ENCODE results near the gene GCC2.
"Not testable (repeated sequence)": the region's sequence is repeated elsewhere in the genome, so short reads cannot be mapped to it uniquely, and the experiment has no call there.

GCC2 gene

DNA sequence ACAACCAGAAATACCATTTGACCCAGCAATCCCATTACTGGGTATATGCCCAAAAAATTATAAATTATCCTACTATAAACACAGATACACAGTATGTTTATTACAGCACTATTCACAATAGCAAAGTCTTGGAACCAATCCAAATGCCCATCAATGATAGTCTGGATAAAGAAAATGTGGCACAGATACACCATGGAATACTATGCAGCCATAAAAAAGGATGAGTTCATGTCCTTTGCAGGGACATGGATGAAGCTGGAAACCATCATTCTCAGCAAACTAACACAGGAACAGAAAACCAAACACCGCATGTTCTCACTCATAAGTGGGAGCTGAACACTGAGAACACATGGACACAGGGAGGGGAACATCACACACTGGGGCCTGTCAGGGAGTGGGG is 13.4 kb upstream of the GCC2 start:
- intact Hi-C loops (cut with DNase I); DNase-seq: not testable (repeated sequence)

DNA sequence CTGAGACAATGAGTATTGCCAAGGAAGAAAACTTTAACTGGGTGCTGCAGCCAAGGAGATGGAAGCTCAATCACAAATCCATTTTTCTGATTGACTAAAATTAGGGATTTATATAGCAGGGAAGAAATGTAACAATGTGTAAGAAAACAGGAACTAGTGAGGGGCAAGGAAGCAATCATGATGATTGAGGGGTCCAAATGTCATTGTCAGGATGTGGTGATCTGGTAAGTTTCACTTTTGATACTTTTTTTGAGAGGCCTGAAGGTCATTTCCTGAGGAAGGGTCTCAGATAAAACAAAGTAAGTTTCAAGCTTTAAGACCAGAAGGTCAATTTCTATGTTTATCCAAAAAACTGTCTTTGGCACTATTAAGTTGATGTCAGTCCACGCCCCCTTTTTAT is 12.0 kb upstream of the GCC2 start:
- DNase-seq: no peak
- intact Hi-C loops (cut with DNase I): no loop called here

DNA sequence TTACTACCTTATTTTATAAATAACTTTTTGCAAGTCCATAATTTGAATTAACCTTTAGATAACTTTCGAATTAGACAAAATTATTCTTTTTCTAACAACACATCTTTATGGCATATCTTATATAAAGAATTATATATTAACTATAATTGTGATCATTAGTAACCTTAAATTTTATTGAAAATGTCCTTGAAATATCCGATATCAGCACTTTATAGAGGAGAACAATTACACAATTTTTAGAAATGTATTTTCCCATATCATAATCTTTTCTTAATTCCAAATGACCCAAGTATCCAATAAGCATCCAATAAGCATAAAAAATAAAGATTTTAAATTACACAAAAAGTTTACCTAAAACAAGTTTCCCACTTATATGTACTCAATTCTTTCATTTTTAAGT is 7.3 kb upstream of the GCC2 start:
- intact Hi-C loops (cut with DNase I): loop anchor here (10.0 kb wide), 1 partner anchor 93 kb away; the partner anchor contains the start of gene LIMS1
- no peak for DNase-seq

- intact Hi-C loops (cut with DNase I): loop anchor here (10.0 kb wide), 1 partner anchor 90 kb away; the partner anchor contains the start of gene LIMS1
- DNase-seq: no peak
These were observed 3.8 kb upstream of the GCC2 start for GRCh38 chr2:108444941-108445840.

DNA sequence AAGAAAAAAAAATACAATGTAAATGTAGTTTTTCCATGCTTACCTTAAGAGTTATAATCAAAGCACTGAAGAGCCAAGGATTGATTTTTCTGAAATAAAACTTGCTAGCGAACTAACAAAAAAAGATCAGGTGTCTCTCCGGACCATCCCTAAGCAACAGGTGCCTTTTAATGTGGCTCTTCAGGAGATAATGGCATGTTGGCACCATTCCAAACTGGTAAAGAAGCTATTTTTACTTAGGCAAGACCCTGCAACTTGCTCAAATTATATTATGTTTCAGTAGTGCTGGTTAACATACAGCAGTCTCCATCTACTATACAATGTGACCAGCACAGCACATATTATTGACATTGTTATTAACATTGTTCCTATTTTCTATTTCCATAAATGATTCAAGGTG is 2.3 kb upstream of the GCC2 start:
- intact Hi-C loops (cut with DNase I): loop anchor here (10.0 kb wide), 1 partner anchor 88 kb away; the partner anchor contains the start of gene LIMS1
- no peak for DNase-seq

DNA sequence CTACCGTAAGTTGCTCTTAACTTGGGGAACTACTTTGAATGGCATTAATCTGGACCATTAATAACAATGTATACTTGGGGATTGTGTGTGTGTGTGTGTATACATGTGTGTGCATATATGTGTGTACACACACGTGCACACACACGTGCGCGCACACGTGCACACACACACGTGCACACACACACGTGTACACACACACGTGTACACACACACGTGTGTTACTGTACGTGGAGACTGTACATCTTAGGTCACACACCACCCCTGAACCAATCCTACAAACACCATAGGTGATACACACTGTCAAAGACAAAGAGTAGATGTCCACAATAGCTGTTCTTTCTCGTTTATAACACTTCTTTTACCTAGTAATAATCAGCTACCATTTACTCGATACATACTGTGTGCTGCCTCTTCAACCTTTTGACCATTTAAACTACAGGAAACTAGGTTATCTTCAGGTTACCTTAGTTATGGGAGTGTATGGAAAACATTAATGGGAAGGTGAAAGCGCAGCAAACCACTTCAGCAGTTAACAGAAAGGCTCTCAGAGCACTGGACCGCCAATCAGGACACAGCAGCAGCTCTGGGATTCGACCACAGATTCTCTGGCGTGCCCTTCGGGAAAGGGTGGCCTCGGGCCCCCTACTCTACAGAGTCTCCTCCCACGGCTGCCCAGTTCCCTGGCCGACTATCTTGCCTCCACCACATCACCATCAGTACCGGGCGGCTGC is 894 bp upstream of the GCC2 start:
- DNase-seq: peak in 3 of 10 donors; percentile 9 to 23 (median 17)
- intact Hi-C loops (cut with DNase I): loop anchor here (2.0 to 10.0 kb wide), 2 partner anchors 87 to 271 kb away; partner anchors contain the start of genes LIMS1 and RANBP2

DNA sequence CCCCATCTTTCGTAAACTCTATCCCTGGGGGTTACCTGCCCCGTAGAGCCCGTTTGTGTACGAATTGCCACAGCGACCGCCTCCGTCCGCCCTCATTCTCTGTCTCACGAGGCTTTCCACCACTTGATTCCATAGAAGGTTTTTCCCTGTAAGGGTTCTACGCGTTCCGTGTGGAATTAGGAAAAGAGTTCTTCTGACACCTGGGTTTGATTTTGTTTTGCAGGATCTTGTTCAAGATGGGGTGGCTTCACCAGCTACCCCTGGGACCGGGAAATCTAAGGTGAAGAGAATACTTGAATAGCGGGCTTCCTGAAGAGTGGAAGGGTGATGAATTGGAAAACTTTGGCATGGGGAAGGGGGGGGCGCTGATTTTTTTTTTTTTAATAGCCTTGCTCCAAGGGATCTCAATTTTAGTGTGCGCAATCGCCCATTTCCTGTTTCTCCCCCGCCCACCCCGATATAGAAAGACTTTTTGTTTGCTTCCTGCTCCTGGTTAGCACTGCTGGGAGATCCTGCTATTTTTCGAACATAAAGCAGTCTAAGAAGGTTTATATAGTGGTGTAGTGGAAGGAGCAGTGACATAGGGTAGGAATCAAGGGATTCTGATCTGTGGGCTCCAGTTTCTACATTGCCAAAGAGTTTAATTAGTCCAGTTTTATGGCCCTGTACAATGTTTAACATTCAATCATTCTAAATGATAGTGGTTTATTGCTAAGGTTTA is 564 bp downstream of the GCC2 start:
- intact Hi-C loops (cut with DNase I): loop anchor here (2.0 to 10.0 kb wide), 3 partner anchors 85 to 269 kb away; partner anchors contain the start of genes LIMS1 and RANBP2
- no peak for DNase-seq

DNA sequence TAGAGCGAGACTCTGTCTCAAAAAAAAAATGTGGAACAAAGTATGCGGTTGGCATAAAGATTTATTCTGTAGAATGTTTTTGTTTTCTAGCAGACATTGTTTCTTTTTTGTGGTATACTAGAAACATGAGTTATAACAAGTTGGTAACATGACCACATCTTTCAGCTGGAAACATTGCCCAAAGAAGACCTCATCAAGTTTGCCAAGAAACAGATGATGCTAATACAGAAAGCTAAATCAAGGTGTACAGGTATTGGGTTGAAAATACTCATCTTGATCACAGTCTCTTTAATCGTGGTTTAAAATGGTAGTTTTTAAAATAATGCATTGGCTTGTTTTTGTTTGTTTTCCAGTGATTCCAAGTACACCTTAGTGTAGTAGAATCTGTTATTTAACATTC is 1.9 kb downstream of the GCC2 start:
- intact Hi-C loops (cut with DNase I): loop anchor here (10.0 kb wide), 1 partner anchor 134 kb away; no protein-coding TSS in a partner anchor
- DNase-seq: no peak

DNA sequence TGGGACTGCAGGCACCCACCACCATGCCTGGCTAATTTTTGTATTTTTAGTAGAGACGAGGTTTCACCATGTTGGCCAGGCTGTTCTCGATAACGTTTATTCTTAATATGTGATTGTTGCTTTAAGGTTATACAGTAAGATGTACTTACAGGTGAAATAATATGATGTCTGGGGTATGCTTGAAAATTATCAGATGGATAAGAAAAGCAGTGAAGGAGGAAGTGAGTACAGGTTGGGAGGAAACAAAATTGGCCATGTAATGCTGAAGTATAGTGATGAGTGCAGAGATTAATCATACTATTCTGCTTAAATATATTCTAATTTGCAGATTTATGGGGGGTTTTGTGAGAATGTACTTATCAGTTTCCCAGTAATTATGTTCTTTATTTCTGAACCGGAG is 3.0 kb downstream of the GCC2 start:
- intact Hi-C loops (cut with DNase I): loop anchor here (10.0 kb wide), 1 partner anchor 133 kb away; no protein-coding TSS in a partner anchor
- DNase-seq: no peak

- not testable (repeated sequence) for DNase-seq
- intact Hi-C loops (cut with DNase I): loop anchor here (10.0 kb wide), 1 partner anchor 131 kb away; no protein-coding TSS in a partner anchor
These were observed 4.5 kb downstream of the GCC2 start for GRCh38 chr2:108453530-108453929.

GRCh38 chr2:108454440-108454839 is 5.4 kb downstream of the GCC2 start:
- intact Hi-C loops (cut with DNase I): loop anchor here (10.0 kb wide), 1 partner anchor 130 kb away; no protein-coding TSS in a partner anchor

GRCh38 chr2:108455571-108455970 is 6.6 kb downstream of the GCC2 start:
- DNase-seq: no peak
- intact Hi-C loops (cut with DNase I): loop anchor here (10.0 kb wide), 1 partner anchor 129 kb away; no protein-coding TSS in a partner anchor

More at GRCh38 chr2:108454440-108454839, 5.4 kb downstream of the GCC2 start:
- no peak for DNase-seq

- no peak for DNase-seq
- intact Hi-C loops (cut with DNase I): loop anchor here (10.0 kb wide), 1 partner anchor 127 kb away; no protein-coding TSS in a partner anchor
These were observed 9.1 kb downstream of the GCC2 start for GRCh38 chr2:108458082-108458481.

- no peak for DNase-seq
- intact Hi-C loops (cut with DNase I): loop anchor here (10.0 kb wide), 1 partner anchor 125 kb away; no protein-coding TSS in a partner anchor
These were observed 10.4 kb downstream of the GCC2 start for GRCh38 chr2:108459441-108459840.

- no peak for DNase-seq
- intact Hi-C loops (cut with DNase I): no loop called here
These were observed 11.5 kb downstream of the GCC2 start for GRCh38 chr2:108460345-108461037.

GRCh38 chr2:108477099-108477498 is 28.1 kb downstream of the GCC2 start:
- intact Hi-C loops (cut with DNase I): no loop called here
- no peak for DNase-seq

DNA sequence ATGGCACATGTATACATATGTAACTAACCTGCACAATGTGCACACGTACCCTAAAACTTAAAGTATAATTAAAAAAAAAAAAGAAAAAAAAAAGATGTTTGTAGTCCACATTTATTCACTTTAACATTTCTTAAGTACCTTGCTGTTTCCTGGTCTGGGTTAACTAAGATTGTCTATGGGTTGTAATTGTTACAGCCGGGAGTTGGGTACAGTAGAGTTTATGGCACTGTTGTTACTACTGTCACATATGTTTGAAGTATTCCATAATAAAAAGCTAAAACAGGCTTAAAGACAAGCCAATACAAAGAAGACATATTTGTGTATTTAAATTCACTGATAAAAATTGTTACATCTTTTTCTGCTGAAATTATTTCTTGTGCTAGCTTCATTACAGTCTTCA is 36.2 kb downstream of the GCC2 start:
- DNase-seq: no peak
- intact Hi-C loops (cut with DNase I): no loop called here

DNA sequence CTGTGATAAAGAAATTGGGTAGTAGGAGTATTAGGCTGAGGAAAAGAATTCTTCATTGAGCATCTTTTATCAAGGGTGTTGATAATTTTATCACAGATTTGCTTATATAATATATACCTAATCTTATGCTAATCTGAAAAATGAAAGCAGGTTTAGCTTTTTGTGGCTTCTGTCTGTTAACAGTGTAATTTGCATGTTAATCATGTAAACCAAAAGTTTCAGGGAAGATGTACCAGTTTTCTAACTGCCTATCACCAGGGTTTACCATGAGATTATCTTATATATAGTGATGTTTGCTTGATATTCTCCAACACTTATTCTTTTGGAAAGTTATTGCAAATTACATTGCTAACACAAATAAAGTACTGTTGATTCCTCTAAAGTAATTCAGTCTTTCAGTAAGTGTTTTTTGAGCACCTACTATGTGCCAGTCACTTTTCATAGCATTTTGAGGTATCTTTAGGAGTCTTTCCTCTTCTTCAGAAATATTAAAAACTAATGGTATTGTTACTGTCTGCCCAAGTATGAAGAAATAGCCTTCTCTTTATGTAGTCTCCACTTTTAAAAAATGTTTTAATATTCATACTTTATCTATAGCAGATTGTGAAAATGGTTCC is 41.6 kb downstream of the GCC2 start:
- intact Hi-C loops (cut with DNase I): no loop called here
- DNase-seq: no peak

DNA sequence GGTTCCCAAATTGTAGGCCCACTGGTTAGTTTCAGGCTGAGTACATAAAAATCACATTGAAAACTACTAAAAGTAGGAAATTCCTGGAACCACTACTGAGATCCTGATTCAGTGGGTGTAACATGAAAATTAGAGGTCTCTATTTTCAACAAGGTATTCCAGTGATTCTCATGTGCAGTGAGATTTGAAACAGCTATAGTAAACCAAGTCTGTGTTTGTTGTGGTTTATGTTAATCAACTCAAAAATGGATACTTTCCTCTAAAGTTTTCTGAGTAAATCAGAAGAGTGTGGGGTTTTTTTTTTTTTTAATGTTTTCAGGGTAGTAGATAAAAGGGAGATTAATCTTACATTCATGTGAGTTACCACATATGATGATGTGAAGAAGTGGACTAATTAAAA is 42.8 kb downstream of the GCC2 start:
- intact Hi-C loops (cut with DNase I): no loop called here
- DNase-seq: no peak
